Left lung (tissue), 10 donors: Measurements from ENCODE around the gene STK35. TPM values are rescaled to one million over a fixed set of nuclear protein-coding genes. Genes with fewer than 3 reads are reported as not detected.

Experiments
- ATAC-seq: fragments of 200-7000 bp; cut with Tn5 transposase; one replicate; pipeline ENCODE4 v1.9.1; 2020; ENCODE audit warnings: moderate library complexity
- DNase-seq, 4 donors: peaks; one replicate each; pipeline ENCODE4 v3.0.0-alpha.2; 2013 to 2020
- H3K27ac ChIP-seq, 2 donors: fragments of 200-600 bp; sonication (generic) in 1 of 2; one replicate each; pipeline versions ENCODE4 v1.5.0 to v1.8.0; 2020 to 2021
- H3K27me3 ChIP-seq, 2 donors: fragments of 200-600 bp; sonication (generic) in 1 of 2; one replicate each; pipeline versions ENCODE4 v1.5.0 to v1.8.0; 2020 to 2021
- H3K36me3 ChIP-seq, 2 donors: fragments of 200-600 bp; sonication (generic) in 1 of 2; one replicate each; pipeline versions ENCODE4 v1.5.0 to v1.8.0; 2020 to 2021
- H3K4me1 ChIP-seq, 2 donors: fragments of 200-600 bp; one replicate each; pipeline ENCODE4 v1.8.0; 2021
- H3K4me3 ChIP-seq, 2 donors: fragments of 200-600 bp; sonication (generic) in 1 of 2; one replicate each; pipeline versions ENCODE4 v1.5.0 to v1.8.0; 2020 to 2021; ENCODE audit warnings: mild to moderate bottlenecking in 1 of 2
- H3K9me3 ChIP-seq, 2 donors: fragments of 200-600 bp; sonication (generic) in 1 of 2; one replicate each; pipeline versions ENCODE4 v1.5.0 to v1.8.0; 2020 to 2021
- intact Hi-C, 2 donors: fragments of 100-400 bp; cut with DNase I; formaldehyde crosslinking; loops; one replicate each; pipeline versions ENCODE4 v1.11.2 to v1.14.2; 2022
- polyA plus RNA-seq, 6 donors: library from polyadenylated mRNA; unstranded; fragments of 120-200 nt; gene quantifications; one replicate each; pipeline ENCODE4 v1.2.1, GENCODE V29; 2013; ENCODE audit not compliant: insufficient read length in 6 of 6
- total RNA-seq, 2 donors: library from RNA; stranded (reverse); fragmentation: NEBNext Ultra II Directional; extraction: Animal tissue kit (Norgen Biotek cat#: 25700); gene quantifications; one replicate each; pipeline ENCODE4 v1.2.1, GENCODE V29; 2021
- TF ChIP-seq, protein P1 (sequence below), 2 donors: fragments of 200-600 bp; sonication (generic) in 1 of 2; IDR thresholded peaks; one replicate each; pipeline versions ENCODE4 v1.5.0 to v1.8.0; 2021; ENCODE audit warnings: antibody characterized with exemption in 2 of 2
- donor health status: DM: no; HTN: yes; CAD: no.
- donor health status: DM: no; HTN: no; CAD: no.

The STK35 gene
- total and polyA plus RNA-seq, 8 donors = 15.8 to 20.7 (median 17.8) TPM

DNA sequence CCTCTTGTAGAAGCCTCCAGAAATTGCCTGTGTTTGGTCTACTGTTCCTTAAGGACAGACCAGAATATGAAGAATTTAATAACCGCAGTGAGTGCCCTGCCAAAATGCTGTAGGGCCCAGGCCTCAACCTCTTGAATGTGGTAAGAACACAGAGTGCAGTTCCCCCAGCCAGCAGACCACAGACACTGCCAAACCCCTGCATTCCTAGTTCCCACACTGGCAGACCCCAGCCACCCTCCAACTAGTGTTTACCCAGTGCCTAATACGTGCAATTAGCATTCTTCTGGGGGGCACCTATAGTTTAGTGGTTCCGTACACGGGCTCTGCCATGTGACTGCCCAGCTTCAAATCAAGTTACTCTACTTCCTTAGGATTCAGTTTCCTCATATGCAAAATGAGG is 51.7 kb downstream of the STK35 start:
- intact Hi-C loops = no loop called here
- Histone ChIP-seq H3K27ac (no peak overlapping the region), H3K36me3 (peaks cover 0 to 13% of the 10 kb centered on the region in 2 donors), H3K9me3 (no peaks in the 10 kb centered on the region), H3K27me3 (no peaks in the 10 kb centered on the region), H3K4me3 (no peak overlapping the region), H3K4me1 (peaks cover 8 to 15% of the 10 kb centered on the region in 2 donors)
- ATAC-seq (no peak), DNase-seq (no peak)
- TF ChIP-seq, protein P1, sequence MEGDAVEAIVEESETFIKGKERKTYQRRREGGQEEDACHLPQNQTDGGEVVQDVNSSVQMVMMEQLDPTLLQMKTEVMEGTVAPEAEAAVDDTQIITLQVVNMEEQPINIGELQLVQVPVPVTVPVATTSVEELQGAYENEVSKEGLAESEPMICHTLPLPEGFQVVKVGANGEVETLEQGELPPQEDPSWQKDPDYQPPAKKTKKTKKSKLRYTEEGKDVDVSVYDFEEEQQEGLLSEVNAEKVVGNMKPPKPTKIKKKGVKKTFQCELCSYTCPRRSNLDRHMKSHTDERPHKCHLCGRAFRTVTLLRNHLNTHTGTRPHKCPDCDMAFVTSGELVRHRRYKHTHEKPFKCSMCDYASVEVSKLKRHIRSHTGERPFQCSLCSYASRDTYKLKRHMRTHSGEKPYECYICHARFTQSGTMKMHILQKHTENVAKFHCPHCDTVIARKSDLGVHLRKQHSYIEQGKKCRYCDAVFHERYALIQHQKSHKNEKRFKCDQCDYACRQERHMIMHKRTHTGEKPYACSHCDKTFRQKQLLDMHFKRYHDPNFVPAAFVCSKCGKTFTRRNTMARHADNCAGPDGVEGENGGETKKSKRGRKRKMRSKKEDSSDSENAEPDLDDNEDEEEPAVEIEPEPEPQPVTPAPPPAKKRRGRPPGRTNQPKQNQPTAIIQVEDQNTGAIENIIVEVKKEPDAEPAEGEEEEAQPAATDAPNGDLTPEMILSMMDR (IDR thresholded peaks at IDR 0.05) = no peak

DNA sequence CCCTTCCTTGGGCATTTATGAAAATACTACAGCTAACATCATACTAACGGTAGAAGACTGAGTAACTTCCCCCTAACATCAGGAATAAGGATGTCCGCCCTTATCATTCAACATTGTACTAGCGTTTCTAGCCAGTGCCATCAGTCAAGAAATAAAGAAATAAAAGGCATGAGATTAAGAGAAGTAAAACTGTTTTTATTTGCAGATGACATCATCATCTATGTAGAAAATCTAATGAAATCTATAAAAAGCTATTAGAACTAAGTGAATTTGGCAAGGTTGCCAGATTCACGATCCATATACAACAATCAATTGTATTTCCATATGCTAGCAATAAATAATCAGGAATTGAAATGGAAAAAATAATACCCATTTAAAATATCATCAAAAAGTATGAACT is 54.6 kb downstream of the STK35 start:
- H3K27ac ChIP-seq = no peak overlapping the region
- TF ChIP-seq, protein P1 (IDR thresholded peaks at IDR 0.05) = no peak
- H3K9me3 ChIP-seq = no peaks in the 10 kb centered on the region
- H3K4me1 ChIP-seq = peaks cover 8 to 11% of the 10 kb centered on the region in 2 donors
- DNase-seq (no peak), ATAC-seq (no peak)
- intact Hi-C loops = no loop called here
- H3K36me3 ChIP-seq = no peaks in the 10 kb centered on the region
- H3K4me3 ChIP-seq = no peak overlapping the region
- peaks cover 0 to 3% of the 10 kb centered on the region in 2 donors for H3K27me3 ChIP-seq

DNA sequence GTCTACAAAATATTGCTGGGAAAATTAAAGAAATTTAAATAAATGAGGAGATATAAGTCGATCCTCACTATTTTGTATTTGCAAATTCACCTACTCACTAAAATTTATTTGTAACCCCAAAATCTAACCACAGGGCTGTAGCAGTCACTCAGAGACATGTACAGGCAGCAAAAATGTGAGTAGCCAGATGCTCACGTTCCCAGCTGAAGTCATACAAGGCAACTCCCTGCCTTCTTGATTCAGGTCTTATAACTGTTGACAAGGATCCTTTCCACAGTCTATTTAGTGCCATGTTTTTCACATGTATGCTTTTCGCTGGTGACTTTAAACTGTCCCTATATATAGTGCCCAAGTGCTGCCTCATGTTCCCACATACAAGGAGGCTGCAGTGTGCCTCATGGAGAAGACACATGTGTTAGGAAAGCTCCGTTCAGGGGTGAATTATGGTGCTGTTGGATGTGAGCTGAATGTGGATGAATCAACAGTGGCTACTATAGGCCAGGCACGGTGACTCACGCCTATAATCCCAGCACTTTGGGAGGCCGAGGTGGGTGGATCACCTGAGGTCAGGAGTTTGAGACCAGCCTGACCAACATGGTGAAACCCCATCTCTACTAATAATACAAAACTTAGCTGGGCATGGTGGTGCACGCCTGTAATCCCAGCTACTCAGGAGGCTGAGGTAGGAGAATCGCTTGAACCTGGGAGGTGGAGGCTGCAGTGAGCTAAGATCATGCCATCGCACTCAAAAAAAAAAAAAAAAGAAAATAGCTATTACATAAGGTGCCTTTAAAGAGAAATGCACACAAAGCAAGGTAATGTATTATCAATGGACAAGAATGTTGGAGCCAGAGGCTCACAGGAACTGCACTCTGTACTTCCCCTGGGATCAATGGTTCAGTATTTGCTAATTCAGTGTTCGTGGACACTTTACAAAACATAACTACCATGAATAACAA is 55.3 kb downstream of the STK35 start:
- intact Hi-C loops = no loop called here
- Histone ChIP-seq H3K4me1 (peaks cover 3 to 5% of the 10 kb centered on the region in 2 donors), H3K4me3 (no peak overlapping the region), H3K36me3 (no peaks in the 10 kb centered on the region), H3K27ac (no peak overlapping the region), H3K9me3 (no peaks in the 10 kb centered on the region), H3K27me3 (peaks cover 0 to 10% of the 10 kb centered on the region in 2 donors)
- no peak for ATAC-seq
- no peak for DNase-seq
- TF ChIP-seq, protein P1 (IDR thresholded peaks at IDR 0.05) = no peak

- Histone ChIP-seq H3K27ac (no peak overlapping the region), H3K4me1 (no peaks in the 10 kb centered on the region), H3K9me3 (no peaks in the 10 kb centered on the region), H3K27me3 (peaks cover 0 to 10% of the 10 kb centered on the region in 2 donors), H3K4me3 (no peak overlapping the region), H3K36me3 (no peaks in the 10 kb centered on the region)
- no peak for ATAC-seq
- TF ChIP-seq, protein P1 (IDR thresholded peaks at IDR 0.05) = no peak
- no peak for DNase-seq
- intact Hi-C loops = loop anchor here in 1 of 2 donors (10.0 kb wide), 1 partner anchor 67 kb away; no protein-coding TSS in a partner anchor
Observed at GRCh38 chr20:2162125-2162822, 60.6 kb downstream of the STK35 start.

GRCh38 chr20:2162823-2163166 is 61.2 kb downstream of the STK35 start:
- Histone ChIP-seq H3K4me3 (no peak overlapping the region), H3K27ac (no peak overlapping the region), H3K27me3 (peaks cover 0 to 10% of the 10 kb centered on the region in 2 donors), H3K36me3 (no peaks in the 10 kb centered on the region), H3K4me1 (no peaks in the 10 kb centered on the region), H3K9me3 (no peaks in the 10 kb centered on the region)
- DNase-seq (no peak), ATAC-seq (no peak)
- intact Hi-C loops = loop anchor here in 1 of 2 donors (10.0 kb wide), 1 partner anchor 68 kb away; no protein-coding TSS in a partner anchor
- TF ChIP-seq, protein P1 (IDR thresholded peaks at IDR 0.05) = no peak
